IgD-negative memory B cell (primary cell): Measurements from ENCODE around the gene ATP5PB. TPM values are rescaled to one million over a fixed set of nuclear protein-coding genes. Genes with fewer than 3 reads are reported as not detected.
A peak's percentile ranks its signal among the peaks of the same experiment; 100 is the strongest.

Source experiments
- H3K27ac Mint-ChIP-seq, 3 donors: one replicate each; pipeline ENCODE4 v1.8.0; 2020 to 2022; ENCODE audit warnings: mild to moderate bottlenecking in 3 of 3, mixed read lengths in 3 of 3, moderate library complexity in 1 of 3
- H3K27me3 Mint-ChIP-seq: one replicate; pipeline ENCODE4 v1.8.0; 2021; ENCODE audit warnings: mixed read lengths
- H3K36me3 Mint-ChIP-seq: one replicate; pipeline ENCODE4 v1.8.0; 2020; ENCODE audit warnings: mild to moderate bottlenecking, mixed read lengths
- H3K4me1 Mint-ChIP-seq, 3 donors: one replicate each; pipeline ENCODE4 v1.8.0; 2020 to 2022; ENCODE audit warnings: mixed read lengths in 3 of 3, mild to moderate bottlenecking in 1 of 3
- H3K4me3 Mint-ChIP-seq, 4 donors: one replicate each; pipeline ENCODE4 v1.8.0; 2020 to 2022; ENCODE audit warnings: mild to moderate bottlenecking in 4 of 4, mixed read lengths in 4 of 4, moderate library complexity in 3 of 4
- H3K9me3 Mint-ChIP-seq, 3 donors: one replicate each; pipeline ENCODE4 v1.8.0; 2020 to 2021; ENCODE audit warnings: mixed read lengths in 3 of 3, mild to moderate bottlenecking in 1 of 3
- polyA plus RNA-seq: library from polyadenylated mRNA; unstranded; fragments of 300-500 nt; fragmentation: Illumina TruSeq; gene quantifications from one replicate; pipeline ENCODE4 v1.2.3, GENCODE V29; 2021

The ATP5PB gene
- polyA plus RNA-seq, 1 donor from 2014 or later, result 390 TPM

DNA sequence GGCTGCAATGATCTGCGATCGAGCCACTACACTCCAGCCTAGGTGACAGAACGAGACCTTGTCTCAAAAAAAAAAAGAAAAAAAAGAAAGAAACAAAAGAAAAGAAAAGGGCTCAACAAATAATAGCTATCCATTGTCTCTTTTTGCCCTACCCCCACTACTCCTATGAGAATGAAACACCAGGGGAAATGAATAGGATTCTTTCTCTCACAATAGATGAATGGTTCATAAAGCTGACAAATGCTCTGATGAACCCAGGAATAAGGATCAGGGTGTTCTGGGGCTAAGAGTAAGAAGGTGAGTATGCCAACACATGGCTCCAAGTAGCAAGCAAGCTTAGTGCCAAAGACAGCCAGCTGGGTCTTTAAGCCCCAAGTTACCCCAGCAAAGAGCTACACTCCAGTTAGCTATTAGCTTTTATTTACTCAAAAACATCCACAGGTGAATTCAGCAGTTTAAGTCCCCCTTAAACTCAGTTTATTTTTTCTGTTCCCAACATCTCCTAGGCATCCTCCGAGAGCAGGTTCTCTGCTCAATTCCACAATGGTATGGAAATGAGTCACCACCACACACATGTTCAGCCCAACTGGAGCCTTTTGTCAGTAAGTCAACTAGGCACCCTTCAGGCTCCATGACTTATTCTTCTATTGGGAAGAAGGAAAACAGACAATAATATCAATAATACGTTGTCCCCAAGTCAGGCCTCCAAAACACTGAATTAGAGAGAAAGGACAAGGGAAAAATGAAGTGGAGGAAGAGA is 49.9 kb downstream of the ATP5PB start:
- no peak overlapping the region for H3K4me3 Mint-ChIP-seq
- H3K27ac Mint-ChIP-seq, result no peak overlapping the region
- H3K4me1 Mint-ChIP-seq, result peaks cover 21 to 30% (median 25%) of the 10 kb centered on the region in 3 donors
- no peaks in the 10 kb centered on the region for H3K36me3 Mint-ChIP-seq
- H3K27me3 Mint-ChIP-seq, result no peaks in the 10 kb centered on the region
- peaks cover 0 to 6% (median 4%) of the 10 kb centered on the region in 3 donors for H3K9me3 Mint-ChIP-seq

DNA sequence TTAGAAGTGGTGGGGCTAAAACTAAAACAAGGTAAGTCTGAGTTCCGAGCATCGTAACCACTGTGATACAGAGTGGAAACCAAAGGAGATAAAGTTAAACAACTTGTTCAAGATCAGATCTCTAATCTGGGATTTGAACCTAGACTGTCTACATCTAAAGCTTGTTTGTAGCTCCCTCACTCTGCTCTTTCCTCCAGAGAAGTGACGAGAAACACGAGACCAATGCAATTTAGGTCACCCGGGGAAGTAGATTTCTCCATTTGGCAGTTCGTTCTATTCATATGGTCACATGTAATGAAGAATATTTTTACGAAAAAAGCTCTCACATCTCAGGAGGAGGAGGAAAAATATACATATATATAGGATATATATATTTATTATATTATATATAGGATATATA is 52.4 kb downstream of the ATP5PB start:
- Mint-ChIP-seq H3K4me1 (peaks cover 35 to 54% (median 47%) of the 10 kb centered on the region in 3 donors), H3K27me3 (no peaks in the 10 kb centered on the region), H3K9me3 (peaks cover 0 to 2% (median under 1%) of the 10 kb centered on the region in 3 donors), H3K36me3 (no peaks in the 10 kb centered on the region), H3K4me3 (no peak overlapping the region), H3K27ac (no peak overlapping the region)

DNA sequence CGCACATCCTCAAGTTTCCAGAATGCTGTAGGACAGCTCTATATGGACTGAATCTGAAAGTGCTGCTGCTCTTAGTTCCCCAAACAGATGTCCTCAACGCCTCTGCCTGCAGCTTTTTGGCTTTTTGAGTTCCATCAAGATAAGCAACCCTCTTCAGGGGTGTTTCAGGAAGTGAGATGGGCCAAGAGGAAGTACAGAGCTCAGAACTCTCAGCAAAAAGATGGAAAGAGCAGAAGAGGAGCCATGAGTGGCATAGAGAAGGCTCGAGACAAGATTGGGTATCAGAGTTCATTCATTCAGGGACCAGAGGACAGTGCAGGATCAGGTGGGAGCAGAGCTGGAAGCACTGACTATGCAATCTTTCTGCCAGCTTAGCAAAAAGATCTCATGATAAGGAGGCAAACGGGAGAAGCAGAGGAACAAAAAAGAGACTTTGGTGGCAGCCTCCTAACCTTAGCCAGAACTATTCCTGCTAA is 54.4 kb downstream of the ATP5PB start, which contains the start of the genes ADORA3 and TMIGD3:
Gene ADORA3 (minus strand): TSS at position 49 of the 476 bp plus-strand sequence. CDS start 279 bp downstream, outside the sequence.
Gene TMIGD3 (minus strand): TSS at position 49 of the 476 bp plus-strand sequence. CDS start 279 bp downstream, outside the sequence.
- Mint-ChIP-seq H3K27me3 (no peaks in the 10 kb centered on the region), H3K4me3 (peak within 1 kb of the TSS in 3 of 4 donors; percentile 63 to 87 (median 66)), H3K36me3 (no peaks in the 10 kb centered on the region), H3K4me1 (peaks cover 32 to 49% (median 40%) of the 10 kb centered on the region in 3 donors), H3K27ac (peak within 1 kb of the TSS; percentile 45 to 89 (median 81)), H3K9me3 (no peaks in the 10 kb centered on the region)

DNA sequence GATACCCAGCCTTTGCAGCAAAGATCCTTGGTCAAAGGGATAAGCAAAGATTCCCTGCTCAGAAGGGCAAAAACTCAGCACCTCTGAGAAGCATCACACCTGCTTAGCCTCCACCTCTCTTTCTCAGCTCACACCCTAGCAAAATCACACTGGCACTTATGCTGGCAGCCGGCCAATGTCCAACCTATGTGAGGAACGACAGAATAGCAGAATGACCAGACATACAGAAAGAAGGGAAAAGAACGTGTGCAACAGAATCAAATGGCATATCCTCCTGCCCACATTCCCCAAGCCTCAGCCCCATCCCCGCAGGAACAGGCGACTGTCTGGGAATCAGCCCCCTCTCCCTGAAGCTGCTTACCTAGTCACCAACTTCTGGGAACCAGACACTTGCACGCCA is 54.8 kb downstream of the ATP5PB start:
- Mint-ChIP-seq H3K36me3 (no peaks in the 10 kb centered on the region), H3K4me1 (peaks cover 32 to 50% (median 40%) of the 10 kb centered on the region in 3 donors), H3K4me3 (peak overlapping the region in 2 of 4 donors; percentile 63 to 87), H3K27me3 (no peaks in the 10 kb centered on the region), H3K27ac (peak overlapping the region; percentile 10 to 89 (median 81)), H3K9me3 (no peaks in the 10 kb centered on the region)

DNA sequence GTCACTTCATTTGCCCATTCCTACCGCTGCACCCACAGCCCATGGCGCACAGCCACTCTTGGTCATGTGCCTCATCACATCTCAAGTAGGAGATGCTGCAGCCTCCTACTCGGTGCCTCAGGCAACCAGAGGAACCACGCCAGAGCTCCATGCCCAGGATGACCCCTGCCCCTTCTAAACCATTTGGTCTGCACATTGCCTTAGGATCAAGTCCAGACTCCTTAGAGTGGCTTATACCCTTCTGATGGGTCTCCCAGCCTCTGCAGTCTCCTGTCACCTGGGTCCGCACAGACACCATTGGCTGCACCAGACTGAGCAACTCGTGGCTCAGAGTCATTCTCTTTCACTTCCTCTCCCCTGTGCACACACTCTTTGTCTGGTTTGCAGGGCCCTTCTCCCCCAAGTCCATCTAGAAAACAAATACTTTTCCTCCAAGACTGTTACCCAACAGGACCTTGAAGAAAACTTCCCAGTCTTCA is 56.4 kb downstream of the ATP5PB start:
- Mint-ChIP-seq H3K27ac (peak overlapping the region; percentile 75 to 97 (median 92)), H3K4me1 (peaks cover 32 to 57% (median 45%) of the 10 kb centered on the region in 3 donors), H3K9me3 (no peaks in the 10 kb centered on the region), H3K36me3 (no peaks in the 10 kb centered on the region), H3K27me3 (no peaks in the 10 kb centered on the region), H3K4me3 (peak overlapping the region; percentile 44 to 79 (median 64))

DNA sequence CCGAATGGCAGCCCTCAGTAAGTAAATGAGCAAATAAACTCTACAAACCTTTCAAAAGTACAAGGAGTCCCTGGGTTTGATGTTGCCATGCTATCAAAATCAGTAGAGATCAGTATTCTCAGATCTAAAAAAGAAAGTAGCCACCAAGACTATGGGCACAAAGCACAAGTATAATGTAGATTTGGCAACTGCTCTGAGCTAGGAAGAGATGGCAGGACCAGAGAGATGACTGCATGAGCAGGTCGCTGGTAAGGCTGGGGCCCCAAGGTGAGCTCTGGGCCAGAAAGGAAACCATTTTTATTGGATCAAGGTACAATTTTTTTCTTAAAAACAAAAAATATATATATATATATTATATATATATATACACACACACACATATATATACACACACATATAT is 57.3 kb downstream of the ATP5PB start:
- no peaks in the 10 kb centered on the region for H3K27me3 Mint-ChIP-seq

DNA sequence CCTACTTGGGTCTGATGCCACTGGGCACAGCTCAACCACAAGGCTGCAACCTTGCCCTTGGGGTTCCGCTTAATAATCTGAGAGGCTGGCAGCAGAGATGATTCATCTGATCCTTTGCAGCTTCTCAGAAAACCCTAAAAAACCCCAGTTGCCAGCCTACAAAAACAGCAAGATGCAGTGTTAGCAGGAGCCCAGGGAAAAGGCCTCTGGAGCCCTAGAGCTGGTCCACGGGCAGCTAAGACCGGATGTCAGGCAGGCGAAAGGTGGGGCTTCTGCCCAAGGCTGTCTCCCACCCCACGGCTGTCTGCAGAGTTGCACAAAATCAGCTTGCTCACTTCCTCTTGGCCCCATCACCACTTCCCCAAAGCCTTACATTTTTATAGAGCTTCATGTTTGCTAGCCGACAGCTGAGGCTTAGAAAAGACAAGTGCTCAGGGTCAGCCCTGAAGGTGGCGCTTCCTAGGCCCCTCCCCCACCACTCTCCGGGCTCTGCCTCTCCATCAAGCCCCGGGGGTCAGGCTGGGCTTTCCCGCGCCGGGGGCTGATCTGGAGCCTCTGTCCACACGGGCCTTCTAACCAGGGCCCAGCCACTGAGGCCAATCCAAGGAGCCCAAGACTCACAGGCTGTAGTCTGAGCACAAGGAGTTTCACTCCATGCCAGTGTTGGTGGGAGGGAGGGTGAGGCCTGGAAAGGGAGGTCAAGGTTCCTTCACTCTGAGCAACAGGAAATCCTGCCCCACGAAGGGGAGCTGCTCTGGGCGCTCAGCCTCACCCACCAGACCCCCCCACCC is 58.3 kb downstream of the ATP5PB start:
- Mint-ChIP-seq H3K4me3 (peak overlapping the region; percentile 66 to 94 (median 84)), H3K4me1 (peaks cover 32 to 59% (median 44%) of the 10 kb centered on the region in 3 donors), H3K36me3 (no peaks in the 10 kb centered on the region), H3K27ac (peak overlapping the region in 2 of 3 donors; percentile 94 to 97), H3K9me3 (no peaks in the 10 kb centered on the region), H3K27me3 (no peaks in the 10 kb centered on the region)

More for the DNA sequence above, 57.3 kb downstream of the ATP5PB start:
- no peaks in the 10 kb centered on the region for H3K36me3 Mint-ChIP-seq
- H3K4me3 Mint-ChIP-seq, result peak overlapping the region in 3 of 4 donors; percentile 44 to 79 (median 74)
- peaks cover 32 to 57% (median 45%) of the 10 kb centered on the region in 3 donors for H3K4me1 Mint-ChIP-seq
- no peaks in the 10 kb centered on the region for H3K9me3 Mint-ChIP-seq
- H3K27ac Mint-ChIP-seq, result peak overlapping the region; percentile 75 to 97 (median 92)

DNA sequence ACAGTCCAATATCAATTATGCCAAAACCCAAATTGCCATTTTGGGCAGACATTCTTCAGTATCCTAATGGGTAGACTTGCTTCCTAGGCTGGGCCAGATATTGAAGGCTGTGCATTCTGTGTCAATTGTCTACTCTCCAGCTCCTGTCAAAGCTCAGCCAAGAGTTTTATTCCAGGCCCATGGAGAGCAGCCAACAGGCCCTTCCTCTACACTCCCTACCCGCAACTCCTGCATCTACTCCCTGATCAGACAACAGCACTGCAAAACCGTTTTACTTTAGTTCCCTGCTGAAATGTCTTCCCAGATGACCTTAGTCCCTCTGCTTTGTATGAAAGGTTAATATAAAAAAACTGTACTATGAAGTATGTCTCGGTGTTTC is 60.7 kb downstream of the ATP5PB start:
- Mint-ChIP-seq H3K27me3 (no peaks in the 10 kb centered on the region), H3K4me1 (peaks cover 27 to 41% (median 29%) of the 10 kb centered on the region in 3 donors), H3K4me3 (no peak overlapping the region), H3K27ac (no peak overlapping the region), H3K36me3 (no peaks in the 10 kb centered on the region), H3K9me3 (no peaks in the 10 kb centered on the region)

DNA sequence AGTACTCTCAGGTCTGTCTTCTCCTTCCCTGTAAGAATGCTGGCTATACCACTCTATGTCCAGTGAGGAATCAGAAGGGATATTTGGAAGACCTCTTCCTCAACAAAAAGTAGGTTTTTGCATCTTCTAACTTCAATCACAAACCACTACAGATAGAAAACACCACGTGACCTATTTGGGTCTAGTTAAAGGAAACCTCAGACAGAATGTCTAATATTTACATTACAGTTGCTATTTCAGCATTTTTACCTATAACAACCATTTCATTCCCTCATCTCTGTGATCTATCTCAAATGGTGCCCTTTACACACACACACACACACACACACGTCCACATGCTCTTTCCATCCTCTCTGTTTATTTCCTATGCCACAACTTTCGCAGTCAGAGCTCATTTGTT is 62.1 kb downstream of the ATP5PB start:
- Mint-ChIP-seq H3K27me3 (no peaks in the 10 kb centered on the region), H3K27ac (no peak overlapping the region), H3K9me3 (no peaks in the 10 kb centered on the region), H3K4me1 (peaks cover 22 to 36% (median 23%) of the 10 kb centered on the region in 3 donors), H3K36me3 (no peaks in the 10 kb centered on the region), H3K4me3 (no peak overlapping the region)

Other genes with a start within 250 kb of the ATP5PB start
- 107 TPM for gene DENND2D, start 248.8 kb upstream of the ATP5PB start, polyA plus RNA-seq
- gene CHI3L2, start 221.8 kb upstream of the ATP5PB start, polyA plus RNA-seq, result 14.4 TPM
- gene CHIA, start 158.6 kb upstream of the ATP5PB start, polyA plus RNA-seq, result 1.0 TPM
- 1.5 TPM for gene OVGP1, start 21.7 kb upstream of the ATP5PB start, polyA plus RNA-seq
- gene WDR77, start 208 bp upstream of the ATP5PB start, polyA plus RNA-seq, result 48.1 TPM
- gene C1orf162, start 24.5 kb downstream of the ATP5PB start, polyA plus RNA-seq, result 120 TPM
- gene ADORA3, start 54.2 kb downstream of the ATP5PB start, polyA plus RNA-seq, result 0.44 TPM
- not detected for gene TMIGD3, start 54.2 kb downstream of the ATP5PB start, polyA plus RNA-seq
- 44.9 TPM for gene RAP1A, start 170.3 kb downstream of the ATP5PB start, polyA plus RNA-seq